ENCODE measurements around the gene IFNAR1.

IFNAR1 gene

DNA sequence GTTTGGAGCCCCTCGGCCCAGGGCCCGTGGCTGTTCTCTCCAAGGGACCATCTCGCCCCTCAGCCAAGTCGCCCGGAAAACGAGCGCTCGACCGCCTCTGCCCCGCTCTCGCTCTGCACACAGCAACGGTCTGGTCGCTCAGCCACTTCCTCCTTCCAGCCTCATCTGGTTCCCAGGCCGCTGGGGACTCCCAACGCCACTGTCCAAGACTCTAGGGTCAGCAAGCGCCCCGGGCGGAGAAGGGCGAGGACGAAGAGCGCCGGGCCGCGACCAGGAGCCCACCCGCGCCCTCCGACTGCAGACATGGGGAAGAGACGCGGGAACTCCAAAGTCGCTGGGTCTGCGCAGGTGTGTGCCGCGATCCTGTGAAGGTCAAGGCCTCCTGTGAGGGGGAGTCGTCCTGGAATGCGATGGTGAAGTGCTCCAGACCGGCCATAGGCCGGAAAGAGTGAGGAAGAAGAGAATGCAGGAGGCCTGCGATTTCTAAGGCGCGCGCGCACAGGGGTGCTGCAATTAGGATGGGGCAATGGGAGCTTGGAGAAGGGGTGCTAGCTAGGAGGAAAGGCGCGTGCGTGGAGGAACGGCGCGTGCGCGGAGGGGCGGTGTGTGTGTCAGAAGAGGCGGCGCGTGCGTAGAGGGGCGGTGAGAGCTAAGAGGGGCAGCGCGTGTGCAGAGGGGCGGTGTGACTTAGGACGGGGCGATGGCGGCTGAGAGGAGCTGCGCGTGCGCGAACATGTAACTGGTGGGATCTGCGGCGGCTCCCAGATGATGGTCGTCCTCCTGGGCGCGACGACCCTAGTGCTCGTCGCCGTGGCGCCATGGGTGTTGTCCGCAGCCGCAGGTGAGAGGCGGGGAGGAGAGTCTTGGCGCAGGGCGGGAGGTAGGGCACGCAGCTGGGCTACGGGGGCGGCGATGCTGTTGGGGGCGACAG, at the start of gene IFNAR1:
Gene IFNAR1 (plus strand): TSS at position 680 of the 931 bp plus-strand sequence. CDS start 86 bp downstream, at position 766.
- TF ChIP-seq CTCF (IDR thresholded peaks at IDR 0.05; ENCODE audit: borderline replicate concordance, control extremely low read depth, extremely low read depth, insufficient read depth, missing control alignments) = no peak
- DNase-seq (ENCODE audit: low spot score) = peak; percentile 96

DNA sequence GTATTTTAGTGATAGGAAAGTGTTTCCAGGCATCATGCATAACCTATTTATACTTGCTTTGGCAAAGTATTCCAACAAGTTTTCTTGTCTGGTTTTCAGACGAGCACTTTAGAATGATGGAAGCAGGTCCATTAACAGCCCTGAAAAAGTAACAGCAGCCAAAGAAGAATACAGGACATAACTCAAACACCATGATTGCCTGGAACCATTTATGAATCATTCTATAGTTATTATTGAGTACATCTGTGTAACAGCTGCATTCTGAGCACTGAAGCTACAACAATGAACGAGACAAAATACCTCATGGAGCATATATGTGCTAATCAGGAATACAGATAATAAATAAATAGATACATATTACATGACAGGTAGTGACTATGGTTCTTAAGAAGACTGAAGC, 46.0 kb upstream of the IFNAR1 start:
- no peak for TF ChIP-seq CTCF (IDR thresholded peaks at IDR 0.05; ENCODE audit: borderline replicate concordance, control extremely low read depth, extremely low read depth, insufficient read depth, missing control alignments)
- in situ Hi-C loops (cut with MboI; ENCODE audit: low sequenced_read_pairs, unreplicated experiment) = no loop called here
- no peak for DNase-seq (ENCODE audit: low spot score)

More for the DNA sequence above, at the start of gene IFNAR1:
- in situ Hi-C loops (cut with MboI; ENCODE audit: low sequenced_read_pairs, unreplicated experiment) = no loop called here

GRCh38 chr21:33279330-33279820, 45.4 kb upstream of the IFNAR1 start:
- no peak for DNase-seq (ENCODE audit: low spot score)
- TF ChIP-seq CTCF (IDR thresholded peaks at IDR 0.05; ENCODE audit: borderline replicate concordance, control extremely low read depth, extremely low read depth, insufficient read depth, missing control alignments) = no peak
- in situ Hi-C loops (cut with MboI; ENCODE audit: low sequenced_read_pairs, unreplicated experiment) = no loop called here

DNA sequence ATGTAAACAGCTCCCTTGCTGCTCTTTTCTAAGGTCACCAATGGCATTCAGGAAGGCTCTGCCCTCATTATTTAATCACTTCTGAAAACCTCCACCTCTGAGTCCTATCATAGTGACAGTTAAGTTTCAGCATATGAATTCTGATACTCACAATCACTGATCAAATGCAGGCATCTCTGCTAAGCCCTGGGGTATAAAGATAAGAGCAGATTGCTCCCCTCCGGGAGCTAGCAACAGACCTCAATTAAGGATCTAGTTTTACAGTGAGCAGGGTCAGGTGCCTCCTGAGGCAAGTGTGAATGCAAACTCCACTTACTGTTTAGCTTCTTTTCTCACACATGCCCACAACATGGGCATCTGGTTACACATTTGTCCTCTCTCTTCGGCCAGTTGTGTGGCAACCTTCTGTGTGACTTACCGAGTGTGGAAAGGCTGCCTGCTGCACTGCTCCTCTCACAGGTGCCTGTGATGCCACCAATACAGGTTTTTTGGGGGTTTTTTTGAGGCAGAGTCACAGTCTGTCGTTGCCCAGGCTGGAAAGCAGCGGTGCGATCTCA, 43.6 kb upstream of the IFNAR1 start:
- no peak for DNase-seq (ENCODE audit: low spot score)
- in situ Hi-C loops (cut with MboI; ENCODE audit: low sequenced_read_pairs, unreplicated experiment) = no loop called here

GRCh38 chr21:33283203-33283602, 41.6 kb upstream of the IFNAR1 start:
- TF ChIP-seq CTCF (IDR thresholded peaks at IDR 0.05; ENCODE audit: borderline replicate concordance, control extremely low read depth, extremely low read depth, insufficient read depth, missing control alignments) = no peak
- in situ Hi-C loops (cut with MboI; ENCODE audit: low sequenced_read_pairs, unreplicated experiment) = no loop called here
- no peak for DNase-seq (ENCODE audit: low spot score)

More for the DNA sequence above, 43.6 kb upstream of the IFNAR1 start:
- no peak for TF ChIP-seq CTCF (IDR thresholded peaks at IDR 0.05; ENCODE audit: borderline replicate concordance, control extremely low read depth, extremely low read depth, insufficient read depth, missing control alignments)

DNA sequence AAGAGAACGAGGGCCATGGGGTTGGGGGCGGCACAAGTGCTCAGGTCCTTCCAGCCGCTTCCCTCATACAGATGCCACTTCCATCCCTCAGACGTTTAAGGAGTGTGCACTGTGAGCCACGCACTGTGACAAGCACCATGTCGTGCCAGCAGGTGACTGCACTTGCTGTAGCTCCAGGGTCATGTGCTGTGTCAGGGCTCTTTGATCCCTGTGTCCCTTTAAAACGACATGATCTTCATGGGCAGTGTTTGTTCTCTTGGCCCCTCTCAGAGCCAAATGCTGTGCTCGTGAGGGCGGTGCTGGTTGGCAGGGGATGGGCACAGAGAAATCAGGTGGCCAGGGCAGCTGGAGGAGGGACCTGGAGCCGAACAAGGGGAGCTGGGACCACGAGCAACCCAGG, 38.7 kb upstream of the IFNAR1 start:
- no peak for TF ChIP-seq CTCF (IDR thresholded peaks at IDR 0.05; ENCODE audit: borderline replicate concordance, control extremely low read depth, extremely low read depth, insufficient read depth, missing control alignments)
- no peak for DNase-seq (ENCODE audit: low spot score)
- in situ Hi-C loops (cut with MboI; ENCODE audit: low sequenced_read_pairs, unreplicated experiment) = no loop called here
